Measurements from ENCODE around the gene BNC1.
"Not testable (repeated sequence)": the region's sequence is repeated elsewhere in the genome, so short reads cannot be mapped to it uniquely, and the experiment has no call there.

The BNC1 gene

GRCh38 chr15:83278191-83278590 is 6.3 kb downstream of the BNC1 start:
- Histone ChIP-seq H3K27me3 (ENCODE audit: control insufficient read depth in 1 of 2, insufficient read depth in 2 of 2, low read length in 2 of 2) (peaks cover 25 to 26% of the 10 kb centered on the region in 2 donors), H3K27ac (ENCODE audit: low read depth, low read length) (no peak overlapping the region), H3K9ac (ENCODE audit: low read length) (no peak overlapping the region), H3K4me1 (ENCODE audit: insufficient read depth, low read length) (no peaks in the 10 kb centered on the region), H3K9me3 (ENCODE audit: low read length) (no peaks in the 10 kb centered on the region), H3K4me3 (ENCODE audit: low read depth in 1 of 2, low read length in 2 of 2) (no peak overlapping the region), H3K36me3 (ENCODE audit: insufficient read depth, low read length) (no peaks in the 10 kb centered on the region)

- Histone ChIP-seq H3K36me3 (ENCODE audit: insufficient read depth, low read length) (no peaks in the 10 kb centered on the region), H3K27me3 (ENCODE audit: control insufficient read depth in 1 of 2, insufficient read depth in 2 of 2, low read length in 2 of 2) (peaks cover 10 to 13% of the 10 kb centered on the region in 2 donors), H3K27ac (ENCODE audit: low read depth, low read length) (no peak overlapping the region), H3K9me3 (ENCODE audit: low read length) (no peaks in the 10 kb centered on the region), H3K4me3 (ENCODE audit: low read depth in 1 of 2, low read length in 2 of 2) (no peak overlapping the region), H3K4me1 (ENCODE audit: insufficient read depth, low read length) (no peaks in the 10 kb centered on the region), H3K9ac (ENCODE audit: low read length) (no peak overlapping the region)
Measured at GRCh38 chr15:83276661-83277060, 7.8 kb downstream of the BNC1 start.

DNA sequence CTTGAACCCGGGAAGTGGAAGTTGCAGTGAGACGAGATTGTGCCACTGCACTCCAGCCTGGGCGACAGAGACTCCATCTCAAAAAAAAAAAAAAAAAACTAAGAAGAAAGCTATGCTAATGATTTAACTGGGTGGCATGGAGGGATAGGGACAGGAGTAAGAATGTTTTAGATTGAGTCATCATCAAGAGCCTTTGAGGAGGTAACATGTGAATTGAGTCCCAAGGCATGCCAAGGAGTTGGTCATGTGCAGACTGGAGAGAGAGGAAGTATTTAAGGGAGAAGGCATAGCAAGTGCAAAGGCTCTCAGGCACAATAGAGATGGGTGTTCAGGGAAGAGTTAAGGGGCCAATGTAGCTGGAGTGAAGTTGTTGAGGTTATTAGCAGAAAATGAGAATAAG is 9.1 kb downstream of the BNC1 start:
- no peak overlapping the region for H3K4me3 ChIP-seq (ENCODE audit: low read depth in 1 of 2, low read length in 2 of 2)
- H3K4me1 ChIP-seq (ENCODE audit: insufficient read depth, low read length) = no peaks in the 10 kb centered on the region
- H3K27me3 ChIP-seq (ENCODE audit: control insufficient read depth in 1 of 2, insufficient read depth in 2 of 2, low read length in 2 of 2) = peaks cover 4% of the 10 kb centered on the region in 2 donors
- H3K27ac ChIP-seq (ENCODE audit: low read depth, low read length) = no peak overlapping the region
- no peaks in the 10 kb centered on the region for H3K36me3 ChIP-seq (ENCODE audit: insufficient read depth, low read length)
- no peaks in the 10 kb centered on the region for H3K9me3 ChIP-seq (ENCODE audit: low read length)
- no peak overlapping the region for H3K9ac ChIP-seq (ENCODE audit: low read length)

- H3K4me3 ChIP-seq (ENCODE audit: low read depth in 1 of 2, low read length in 2 of 2) = no peak overlapping the region
- H3K27ac ChIP-seq (ENCODE audit: low read depth, low read length) = no peak overlapping the region
- H3K4me1 ChIP-seq (ENCODE audit: insufficient read depth, low read length) = no peaks in the 10 kb centered on the region
- no peak overlapping the region for H3K9ac ChIP-seq (ENCODE audit: low read length)
- no peaks in the 10 kb centered on the region for H3K9me3 ChIP-seq (ENCODE audit: low read length)
- H3K27me3 ChIP-seq (ENCODE audit: control insufficient read depth in 1 of 2, insufficient read depth in 2 of 2, low read length in 2 of 2) = no peaks in the 10 kb centered on the region
- no peaks in the 10 kb centered on the region for H3K36me3 ChIP-seq (ENCODE audit: insufficient read depth, low read length)
Measured at GRCh38 chr15:83270176-83270575, 14.3 kb downstream of the BNC1 start.

GRCh38 chr15:83268147-83268546 is 16.3 kb downstream of the BNC1 start:
- Histone ChIP-seq H3K27me3 (ENCODE audit: control insufficient read depth in 1 of 2, insufficient read depth in 2 of 2, low read length in 2 of 2) (no peaks in the 10 kb centered on the region), H3K27ac (ENCODE audit: low read depth, low read length) (no peak overlapping the region), H3K36me3 (ENCODE audit: insufficient read depth, low read length) (no peaks in the 10 kb centered on the region), H3K9ac (ENCODE audit: low read length) (no peak overlapping the region), H3K4me3 (ENCODE audit: low read depth in 1 of 2, low read length in 2 of 2) (no peak overlapping the region), H3K9me3 (ENCODE audit: low read length) (no peaks in the 10 kb centered on the region), H3K4me1 (ENCODE audit: insufficient read depth, low read length) (no peaks in the 10 kb centered on the region)

DNA sequence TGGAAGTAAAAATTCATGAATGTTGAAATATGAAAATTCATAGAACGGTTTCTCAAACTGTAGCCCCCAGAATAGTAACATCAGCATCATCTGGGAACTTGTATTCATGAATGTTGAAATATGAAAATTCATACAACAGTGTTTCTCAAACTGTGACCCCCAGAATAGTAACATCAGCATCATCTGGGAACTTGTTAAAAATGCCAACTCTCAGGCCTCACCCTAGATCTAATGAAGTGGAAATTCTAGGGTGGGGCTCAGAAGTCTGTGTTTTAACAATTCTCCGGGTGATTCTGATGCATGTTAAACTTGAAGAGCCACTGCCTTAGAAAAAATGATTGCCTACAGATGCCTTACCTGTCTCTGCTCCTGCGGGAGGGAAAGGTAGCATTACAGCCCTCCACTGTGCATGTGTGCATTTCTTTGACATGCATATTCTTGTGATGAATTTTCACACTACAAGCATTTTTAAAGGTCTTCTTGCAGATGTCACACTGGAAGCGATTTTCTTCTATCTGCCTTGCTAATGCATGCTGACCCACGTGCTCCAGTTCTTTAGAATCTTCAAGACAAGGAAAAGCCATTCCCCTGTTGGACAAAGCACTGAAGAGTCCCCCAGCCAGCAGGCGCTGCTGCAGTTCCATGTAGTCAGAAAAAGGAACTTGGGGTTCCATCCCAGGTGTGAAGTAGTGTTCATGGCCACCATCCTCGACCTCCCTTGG is 21.7 kb downstream of the BNC1 start:
- Histone ChIP-seq H3K9ac (ENCODE audit: low read length) (no peak overlapping the region), H3K36me3 (ENCODE audit: insufficient read depth, low read length) (no peaks in the 10 kb centered on the region), H3K9me3 (ENCODE audit: low read length) (no peaks in the 10 kb centered on the region), H3K4me1 (ENCODE audit: insufficient read depth, low read length) (no peaks in the 10 kb centered on the region), H3K27me3 (ENCODE audit: control insufficient read depth in 1 of 2, insufficient read depth in 2 of 2, low read length in 2 of 2) (no peaks in the 10 kb centered on the region), H3K4me3 (ENCODE audit: low read depth in 1 of 2, low read length in 2 of 2) (no peak overlapping the region), H3K27ac (ENCODE audit: low read depth, low read length) (no peak overlapping the region)

DNA sequence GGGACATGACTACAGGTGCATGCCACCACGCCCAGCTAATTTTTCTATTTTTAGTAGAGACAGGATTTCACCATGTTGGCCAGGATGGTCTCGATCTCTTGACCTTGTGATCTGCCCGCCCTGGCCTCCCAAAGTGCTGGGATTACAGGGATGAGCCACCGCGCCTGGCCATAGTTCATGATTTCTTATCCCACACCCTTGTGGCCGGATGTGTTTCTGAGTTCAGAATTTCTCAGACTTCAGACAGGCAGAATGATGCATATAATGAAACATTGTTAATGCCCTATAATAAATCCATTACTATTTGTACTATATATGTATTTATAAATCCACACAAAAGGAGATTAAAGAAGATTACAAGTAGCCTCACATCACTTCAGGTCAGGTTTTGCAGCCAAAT is 22.3 kb downstream of the BNC1 start:
- H3K9ac ChIP-seq (ENCODE audit: low read length); H3K4me3 ChIP-seq (ENCODE audit: low read depth in 1 of 2, low read length in 2 of 2); H3K27ac ChIP-seq (ENCODE audit: low read depth, low read length); H3K4me1 ChIP-seq (ENCODE audit: insufficient read depth, low read length); H3K9me3 ChIP-seq (ENCODE audit: low read length); H3K27me3 ChIP-seq (ENCODE audit: control insufficient read depth in 1 of 2, insufficient read depth in 2 of 2, low read length in 2 of 2); H3K36me3 ChIP-seq (ENCODE audit: insufficient read depth, low read length): not testable (repeated sequence)

DNA sequence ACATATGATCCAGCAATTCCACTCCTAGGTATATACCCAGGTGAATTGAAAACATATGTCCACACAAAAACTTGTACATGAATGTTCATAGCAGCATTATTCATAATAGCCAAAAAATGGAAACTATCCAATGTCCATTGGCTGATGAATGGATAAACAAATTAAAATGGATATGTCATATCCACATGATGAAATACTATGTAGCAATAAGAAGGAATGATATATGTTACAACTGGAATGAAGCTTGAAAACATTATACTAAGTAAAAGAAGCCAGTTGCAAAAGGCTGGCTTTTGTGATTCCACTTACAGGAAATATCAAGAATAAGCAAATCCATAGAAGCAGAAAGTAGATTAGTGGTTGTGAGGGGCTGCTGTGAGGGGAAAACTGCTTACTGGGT is 33.7 kb downstream of the BNC1 start:
- peaks cover 9 to 14% of the 10 kb centered on the region in 2 donors for H3K27me3 ChIP-seq (ENCODE audit: control insufficient read depth in 1 of 2, insufficient read depth in 2 of 2, low read length in 2 of 2)
- no peak overlapping the region for H3K9ac ChIP-seq (ENCODE audit: low read length)
- H3K4me3 ChIP-seq (ENCODE audit: low read depth in 1 of 2, low read length in 2 of 2) = no peak overlapping the region
- no peaks in the 10 kb centered on the region for H3K36me3 ChIP-seq (ENCODE audit: insufficient read depth, low read length)
- H3K9me3 ChIP-seq (ENCODE audit: low read length) = no peaks in the 10 kb centered on the region
- no peak overlapping the region for H3K27ac ChIP-seq (ENCODE audit: low read depth, low read length)
- H3K4me1 ChIP-seq (ENCODE audit: insufficient read depth, low read length) = no peaks in the 10 kb centered on the region

DNA sequence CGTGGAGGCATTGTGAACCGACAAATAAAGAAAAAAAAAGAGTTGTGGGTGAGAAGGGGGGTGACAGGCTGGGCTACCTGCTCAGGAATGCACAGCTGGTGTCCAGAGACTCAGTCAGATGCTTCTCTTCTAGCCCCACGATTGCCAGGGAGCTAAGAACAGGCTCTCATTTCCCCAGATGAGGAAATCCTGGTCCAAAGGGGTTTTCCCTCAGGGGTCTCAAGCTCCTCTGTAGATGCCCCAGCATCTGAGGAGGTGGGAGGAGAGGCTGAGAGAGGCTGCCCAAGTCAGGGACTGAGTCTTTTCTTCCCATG is 35.5 kb downstream of the BNC1 start:
- H3K4me1 ChIP-seq (ENCODE audit: insufficient read depth, low read length) = no peaks in the 10 kb centered on the region
- no peaks in the 10 kb centered on the region for H3K36me3 ChIP-seq (ENCODE audit: insufficient read depth, low read length)
- H3K27ac ChIP-seq (ENCODE audit: low read depth, low read length) = no peak overlapping the region
- no peak overlapping the region for H3K9ac ChIP-seq (ENCODE audit: low read length)
- no peak overlapping the region for H3K4me3 ChIP-seq (ENCODE audit: low read depth in 1 of 2, low read length in 2 of 2)
- H3K27me3 ChIP-seq (ENCODE audit: control insufficient read depth in 1 of 2, insufficient read depth in 2 of 2, low read length in 2 of 2) = peaks cover 9 to 14% of the 10 kb centered on the region in 2 donors
- H3K9me3 ChIP-seq (ENCODE audit: low read length) = no peaks in the 10 kb centered on the region

DNA sequence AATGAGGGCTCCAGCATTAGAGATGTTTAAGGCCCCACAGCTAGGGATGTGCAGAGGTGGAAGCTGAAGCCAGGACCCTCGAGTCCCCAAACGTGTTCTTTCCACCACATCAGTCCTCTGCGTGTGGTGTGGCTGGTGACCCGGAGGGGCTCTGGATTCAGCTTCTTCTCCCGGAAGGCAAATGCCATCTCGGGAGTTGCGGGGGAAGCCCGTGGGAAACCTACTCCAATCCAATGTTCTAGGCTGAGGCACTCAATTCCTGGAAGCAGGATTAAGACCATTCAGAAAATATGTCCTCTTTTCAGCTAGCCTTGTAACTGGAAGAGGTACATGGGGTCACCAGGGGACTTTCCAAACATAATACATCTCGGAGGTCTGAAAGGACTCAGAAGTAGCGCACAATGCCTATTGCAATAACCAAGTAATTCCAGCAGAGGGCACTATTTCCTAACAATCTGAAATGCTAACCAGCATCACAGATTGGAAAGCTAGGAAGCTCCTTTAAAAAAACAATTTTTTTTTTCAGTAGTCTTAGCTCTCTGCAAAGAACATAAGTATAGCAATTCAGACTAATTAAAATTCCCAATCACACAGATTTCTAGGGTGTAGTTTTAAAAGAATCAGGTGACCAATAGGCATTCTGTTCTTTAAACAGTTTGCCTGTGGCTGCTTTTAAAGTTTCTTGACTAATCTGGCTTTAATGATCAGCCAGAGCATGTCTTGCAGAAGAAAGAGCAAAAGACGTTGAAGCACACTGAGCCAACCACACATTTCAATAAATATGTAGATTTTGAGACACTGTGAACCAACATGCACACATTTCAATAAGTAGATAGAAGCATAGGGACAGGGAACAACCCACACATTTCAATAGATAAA is 36.1 kb downstream of the BNC1 start:
- H3K4me1 ChIP-seq (ENCODE audit: insufficient read depth, low read length) = no peaks in the 10 kb centered on the region
- no peaks in the 10 kb centered on the region for H3K36me3 ChIP-seq (ENCODE audit: insufficient read depth, low read length)
- H3K9me3 ChIP-seq (ENCODE audit: low read length) = no peaks in the 10 kb centered on the region
- H3K27ac ChIP-seq (ENCODE audit: low read depth, low read length) = no peak overlapping the region
- H3K27me3 ChIP-seq (ENCODE audit: control insufficient read depth in 1 of 2, insufficient read depth in 2 of 2, low read length in 2 of 2) = peaks cover 9 to 14% of the 10 kb centered on the region in 2 donors
- no peak overlapping the region for H3K9ac ChIP-seq (ENCODE audit: low read length)
- no peak overlapping the region for H3K4me3 ChIP-seq (ENCODE audit: low read depth in 1 of 2, low read length in 2 of 2)

GRCh38 chr15:83243634-83244033 is 40.8 kb downstream of the BNC1 start:
- Histone ChIP-seq H3K9ac (ENCODE audit: low read length) (no peak overlapping the region), H3K27ac (ENCODE audit: low read depth, low read length) (no peak overlapping the region), H3K9me3 (ENCODE audit: low read length) (no peaks in the 10 kb centered on the region), H3K36me3 (ENCODE audit: insufficient read depth, low read length) (no peaks in the 10 kb centered on the region), H3K4me1 (ENCODE audit: insufficient read depth, low read length) (no peaks in the 10 kb centered on the region), H3K27me3 (ENCODE audit: control insufficient read depth in 1 of 2, insufficient read depth in 2 of 2, low read length in 2 of 2) (peaks cover 0 to 10% of the 10 kb centered on the region in 2 donors), H3K4me3 (ENCODE audit: low read depth in 1 of 2, low read length in 2 of 2) (no peak overlapping the region)

DNA sequence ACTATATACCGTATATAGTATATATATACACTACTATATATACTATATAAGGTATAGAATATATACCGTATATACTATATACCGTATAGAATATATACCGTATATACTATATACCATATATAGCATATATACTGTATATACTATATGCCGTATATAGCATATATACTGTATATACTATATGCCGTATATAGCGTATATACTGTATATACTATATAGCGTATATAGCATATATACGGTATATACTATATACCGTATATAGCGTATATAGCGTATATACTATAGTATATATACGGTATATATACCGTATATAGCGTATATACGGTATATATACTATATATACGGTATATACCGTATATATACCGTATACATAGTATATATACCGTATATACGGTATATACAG is 54.2 kb downstream of the BNC1 start:
- H3K27ac ChIP-seq (ENCODE audit: low read depth, low read length) = no peak overlapping the region

More for the DNA sequence above, 54.2 kb downstream of the BNC1 start:
- H3K4me3 ChIP-seq (ENCODE audit: low read depth in 1 of 2, low read length in 2 of 2) = no peak overlapping the region
- H3K36me3 ChIP-seq (ENCODE audit: insufficient read depth, low read length) = no peaks in the 10 kb centered on the region
- H3K27me3 ChIP-seq (ENCODE audit: control insufficient read depth in 1 of 2, insufficient read depth in 2 of 2, low read length in 2 of 2) = no peaks in the 10 kb centered on the region
- H3K9me3 ChIP-seq (ENCODE audit: low read length) = no peaks in the 10 kb centered on the region
- H3K9ac ChIP-seq (ENCODE audit: low read length) = no peak overlapping the region
- H3K4me1 ChIP-seq (ENCODE audit: insufficient read depth, low read length) = no peaks in the 10 kb centered on the region
